Right atrium auricular region (tissue), 2 donors: ENCODE measurements around the gene NFASC. TPM values are rescaled to one million over a fixed set of nuclear protein-coding genes. Genes with fewer than 3 reads are reported as not detected.
A peak's percentile ranks its signal among the peaks of the same experiment; 100 is the strongest.

ENCODE experiments used
- DNase-seq: peaks from one replicate; pipeline ENCODE4 v3.0.0-alpha.2; 2019; ENCODE audit warnings: low spot score
- H3K27ac ChIP-seq, 2 donors: fragments of 200-600 bp; sonication (generic); 1 replicate in 1 of 2; 2 replicates in 1 of 2; pipeline ENCODE4 v1.5.1; 2016 to 2019
- H3K27me3 ChIP-seq, 2 donors: fragments of 200-600 bp; sonication (generic); one replicate each; pipeline versions ENCODE4 v1.5.1 to v1.6.0; 2017 to 2019
- H3K36me3 ChIP-seq: fragments of 200-600 bp; sonication (generic); one replicate; pipeline ENCODE4 v1.5.1; 2016
- H3K4me1 ChIP-seq, 2 donors: fragments of 200-600 bp; sonication (generic); one replicate each; pipeline versions ENCODE4 v1.5.1 to v1.6.0; 2017 to 2019
- H3K4me3 ChIP-seq, 2 donors: fragments of 200-600 bp; sonication (generic); 1 replicate in 1 of 2; 2 replicates in 1 of 2; pipeline ENCODE4 v1.5.1; 2017 to 2019; ENCODE audit warnings: mild to moderate bottlenecking in 1 of 2, moderate library complexity in 1 of 2
- H3K9me3 ChIP-seq, 2 donors: fragments of 200-600 bp; sonication (generic); one replicate each; pipeline ENCODE4 v1.5.1; 2019
- total RNA-seq, 2 donors: library from RNA; depleted of rRNA; stranded (reverse); fragments of >200 nt; gene quantifications; one replicate each; pipeline ENCODE4 v1.1.0, GENCODE V29; 2016
- TF ChIP-seq, protein P1 (sequence below), 2 donors: fragments of 200-600 bp; sonication (generic); IDR thresholded peaks; one replicate each; pipeline ENCODE4 v1.5.1; 2019; ENCODE audit warnings: antibody characterized with exemption in 2 of 2

Gene NFASC
- total RNA-seq, 2 donors from 2014 or later, result 38.5 to 45.9 TPM

DNA sequence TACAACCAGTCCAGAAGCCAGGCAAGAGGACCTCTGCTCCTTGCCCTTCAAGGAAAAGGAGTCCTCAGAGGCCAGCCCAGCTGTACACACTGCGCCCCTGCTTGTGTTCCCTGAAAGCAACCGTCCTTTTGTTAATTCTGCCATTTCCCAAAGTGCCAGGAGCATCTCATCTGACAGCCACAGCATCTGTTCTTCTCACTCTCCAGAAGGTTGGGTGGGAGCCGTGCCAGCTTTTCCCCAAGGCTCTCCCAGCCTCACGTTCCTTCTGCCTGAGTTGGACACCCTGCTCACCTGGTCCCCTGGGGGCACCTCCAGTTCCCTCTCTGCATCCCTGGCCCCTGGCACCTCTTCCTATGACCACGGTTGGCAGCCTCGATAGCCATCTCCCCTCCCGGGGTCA, 161.8 kb downstream of the NFASC start:
- TF ChIP-seq, protein P1, sequence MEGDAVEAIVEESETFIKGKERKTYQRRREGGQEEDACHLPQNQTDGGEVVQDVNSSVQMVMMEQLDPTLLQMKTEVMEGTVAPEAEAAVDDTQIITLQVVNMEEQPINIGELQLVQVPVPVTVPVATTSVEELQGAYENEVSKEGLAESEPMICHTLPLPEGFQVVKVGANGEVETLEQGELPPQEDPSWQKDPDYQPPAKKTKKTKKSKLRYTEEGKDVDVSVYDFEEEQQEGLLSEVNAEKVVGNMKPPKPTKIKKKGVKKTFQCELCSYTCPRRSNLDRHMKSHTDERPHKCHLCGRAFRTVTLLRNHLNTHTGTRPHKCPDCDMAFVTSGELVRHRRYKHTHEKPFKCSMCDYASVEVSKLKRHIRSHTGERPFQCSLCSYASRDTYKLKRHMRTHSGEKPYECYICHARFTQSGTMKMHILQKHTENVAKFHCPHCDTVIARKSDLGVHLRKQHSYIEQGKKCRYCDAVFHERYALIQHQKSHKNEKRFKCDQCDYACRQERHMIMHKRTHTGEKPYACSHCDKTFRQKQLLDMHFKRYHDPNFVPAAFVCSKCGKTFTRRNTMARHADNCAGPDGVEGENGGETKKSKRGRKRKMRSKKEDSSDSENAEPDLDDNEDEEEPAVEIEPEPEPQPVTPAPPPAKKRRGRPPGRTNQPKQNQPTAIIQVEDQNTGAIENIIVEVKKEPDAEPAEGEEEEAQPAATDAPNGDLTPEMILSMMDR (IDR thresholded peaks at IDR 0.05), result no peak
- no peaks in the 10 kb centered on the region for H3K36me3 ChIP-seq
- no peaks in the 10 kb centered on the region for H3K9me3 ChIP-seq

DNA sequence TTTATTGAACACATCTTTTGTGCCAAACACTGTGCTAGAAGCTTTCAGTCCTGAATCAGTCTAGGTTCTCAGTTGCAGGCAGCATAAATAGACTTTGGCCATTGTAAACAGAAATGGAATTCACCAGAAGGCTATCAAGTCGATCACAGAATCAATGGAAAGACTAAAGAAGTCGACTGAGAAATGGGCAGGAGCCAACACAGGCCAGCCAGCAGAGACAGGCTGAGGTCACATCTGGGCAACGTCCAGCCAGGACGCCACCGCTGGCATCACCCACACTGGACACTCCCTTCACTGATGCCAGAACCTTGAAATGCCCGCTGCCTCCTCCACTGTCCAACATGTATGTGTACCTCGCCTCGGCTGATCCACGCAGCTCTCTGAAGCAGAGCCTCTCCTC, 166.9 kb downstream of the NFASC start:
- no peak overlapping the region for H3K4me3 ChIP-seq
- no peaks in the 10 kb centered on the region for H3K4me1 ChIP-seq
- no peak overlapping the region for H3K27ac ChIP-seq
- no peaks in the 10 kb centered on the region for H3K9me3 ChIP-seq
- TF ChIP-seq, protein P1 (IDR thresholded peaks at IDR 0.05), result no peak
- no peaks in the 10 kb centered on the region for H3K27me3 ChIP-seq
- no peaks in the 10 kb centered on the region for H3K36me3 ChIP-seq
- no peak for DNase-seq

More for the DNA sequence above, 161.8 kb downstream of the NFASC start:
- Histone ChIP-seq H3K27me3 (no peaks in the 10 kb centered on the region), H3K27ac (no peak overlapping the region), H3K4me3 (no peak overlapping the region), H3K4me1 (no peaks in the 10 kb centered on the region)
- no peak for DNase-seq

DNA sequence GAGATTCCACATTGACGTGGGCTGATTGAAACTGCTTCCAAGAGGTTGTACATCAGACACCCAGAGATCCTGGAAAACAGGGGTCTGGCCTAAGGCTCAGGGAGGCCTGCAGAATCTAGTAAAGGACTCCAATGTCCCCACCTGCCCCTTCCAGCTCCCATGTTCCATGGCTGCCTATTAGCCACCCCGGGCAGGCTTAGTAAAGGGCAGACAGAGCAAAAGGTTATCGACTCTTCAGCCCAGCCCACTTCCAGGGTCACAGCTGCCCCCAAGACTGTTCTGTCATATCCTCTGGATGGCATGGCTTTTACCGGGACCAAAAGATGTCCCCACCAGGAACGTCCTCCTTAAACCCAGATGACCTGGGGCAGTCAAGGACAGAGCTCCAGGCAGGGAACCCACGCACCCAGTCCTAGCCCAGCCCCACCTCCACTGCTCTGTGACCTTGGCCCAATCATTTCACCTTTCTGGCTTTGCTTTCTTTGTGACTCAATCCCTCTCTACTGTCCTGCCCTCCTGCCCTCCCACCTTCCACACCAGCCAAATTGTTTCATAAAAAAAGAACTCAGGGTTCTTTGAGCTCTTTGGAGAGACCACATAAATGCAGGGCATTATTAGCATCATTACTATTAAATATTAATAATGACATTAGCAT, 167.6 kb downstream of the NFASC start:
- TF ChIP-seq, protein P1 (IDR thresholded peaks at IDR 0.05), result no peak
- Histone ChIP-seq H3K27me3 (peaks cover 0 to 1% of the 10 kb centered on the region in 2 donors), H3K4me3 (no peak overlapping the region), H3K4me1 (peaks cover 0 to 7% of the 10 kb centered on the region in 2 donors), H3K36me3 (no peaks in the 10 kb centered on the region), H3K9me3 (no peaks in the 10 kb centered on the region), H3K27ac (no peak overlapping the region)
- no peak for DNase-seq

DNA sequence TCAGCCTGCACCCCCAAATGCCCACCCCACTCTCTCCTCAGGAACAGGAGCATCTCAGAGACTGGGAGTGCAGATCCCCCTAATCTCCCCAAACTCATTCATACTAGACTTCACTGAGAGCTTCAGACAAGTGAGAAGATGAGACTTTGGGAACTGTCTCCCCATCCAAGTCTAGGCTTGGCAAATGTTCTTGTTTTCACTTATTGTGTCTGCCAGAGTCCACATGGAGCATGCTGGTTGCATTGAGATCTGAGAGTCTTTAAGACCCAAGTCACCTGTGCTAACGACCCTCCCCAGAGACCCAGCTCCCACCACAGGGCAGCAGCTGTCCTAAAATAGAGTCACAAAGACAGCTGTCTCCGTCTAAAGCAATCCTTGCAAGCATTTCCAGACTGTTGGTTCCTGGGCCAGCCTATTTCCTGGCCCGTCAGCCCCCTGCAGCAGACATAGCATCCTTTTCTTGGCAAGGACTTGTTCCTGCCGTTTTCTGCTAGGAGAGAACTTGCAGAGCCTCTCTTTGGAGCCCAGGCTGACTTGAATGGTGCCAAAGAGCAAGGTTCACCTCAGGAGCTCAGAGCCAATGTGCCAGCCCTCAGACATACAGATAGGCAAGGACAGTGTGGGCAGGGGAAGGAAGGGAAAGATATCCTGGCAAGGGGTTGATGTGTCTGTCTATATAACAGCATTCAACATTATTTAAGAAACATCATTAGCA, 170.5 kb downstream of the NFASC start:
- Histone ChIP-seq H3K27me3 (peaks cover 0 to 20% of the 10 kb centered on the region in 2 donors), H3K36me3 (no peaks in the 10 kb centered on the region)

DNA sequence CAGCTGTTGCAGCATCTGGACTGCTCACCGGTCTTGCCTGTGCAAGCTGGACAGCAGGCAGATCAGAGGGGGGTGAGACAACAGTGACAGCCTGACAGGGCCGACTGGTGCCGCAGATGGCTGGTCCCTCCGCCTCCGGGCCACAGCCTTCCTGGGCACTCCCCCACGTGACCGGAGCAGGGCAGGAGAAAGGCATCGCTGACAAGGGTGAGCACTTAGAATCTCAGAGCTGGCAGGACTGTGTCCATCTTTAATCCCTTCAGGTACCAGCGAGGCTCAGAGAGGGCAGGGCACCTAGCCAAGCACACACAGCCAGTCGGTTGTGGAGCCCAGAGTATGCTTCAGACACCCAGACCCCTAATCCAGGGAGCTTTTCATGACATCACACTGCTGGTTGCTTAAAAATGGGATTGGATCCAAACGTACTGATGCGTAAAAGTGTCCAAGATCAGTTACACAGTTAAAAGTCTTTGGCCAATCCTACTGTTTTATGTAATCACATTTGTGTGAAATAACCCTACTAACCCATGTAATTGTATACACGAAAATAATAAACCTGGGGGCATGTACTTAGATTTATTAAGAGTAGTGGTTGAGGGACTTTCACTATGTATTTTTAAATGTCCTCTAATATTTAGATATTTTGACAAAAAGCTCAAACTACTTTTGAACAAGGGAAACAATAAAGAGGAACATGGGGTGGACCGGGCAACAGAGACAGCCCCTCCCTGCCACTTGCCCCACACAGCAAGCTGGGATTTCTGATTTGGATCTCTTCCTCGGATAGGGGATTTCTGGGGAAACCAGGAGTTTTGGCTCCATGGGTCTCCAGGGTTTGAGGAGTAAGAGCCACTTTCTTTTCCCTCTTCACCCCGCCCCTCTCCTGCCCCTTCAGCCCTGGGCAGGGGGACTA, 171.6 kb downstream of the NFASC start:
- Histone ChIP-seq H3K27ac (no peak overlapping the region), H3K36me3 (no peaks in the 10 kb centered on the region), H3K27me3 (peaks cover 0 to 20% of the 10 kb centered on the region in 2 donors), H3K4me1 (peaks cover 0 to 9% of the 10 kb centered on the region in 2 donors), H3K9me3 (no peaks in the 10 kb centered on the region), H3K4me3 (peak overlapping the region in 1 of 2 donors; percentile 30)
- TF ChIP-seq, protein P1 (IDR thresholded peaks at IDR 0.05), result no peak
- no peak for DNase-seq

More for the DNA sequence above, 170.5 kb downstream of the NFASC start:
- H3K27ac ChIP-seq, result no peak overlapping the region
- H3K9me3 ChIP-seq, result no peaks in the 10 kb centered on the region
- no peak for DNase-seq
- TF ChIP-seq, protein P1 (IDR thresholded peaks at IDR 0.05), result no peak
- H3K4me1 ChIP-seq, result peaks cover 0 to 9% of the 10 kb centered on the region in 2 donors
- no peak overlapping the region for H3K4me3 ChIP-seq
